Epithelial cell of proximal tubule (primary cell): ENCODE measurements around the gene MED17. TPM values are rescaled to one million over a fixed set of nuclear protein-coding genes. Genes with fewer than 3 reads are reported as not detected.

Experiments
- DNase-seq: peaks from one replicate; pipeline ENCODE4 v3.0.0-alpha.2; 2011; ENCODE audit warnings: low read depth
- H3K4me3 ChIP-seq: 2 replicates; pipeline ENCODE4 v1.5.1; 2011; ENCODE audit warnings: low read depth, mild to moderate bottlenecking, low read length
- total RNA-seq: library from RNA; depleted of rRNA; stranded (reverse); fragments of >200 nt; gene quantifications from 2 replicates; pipeline ENCODE4 v1.2.3, GENCODE V29; 2015
- TF ChIP-seq, protein P1 (sequence below): conservative IDR thresholded peaks from 2 replicates; pipeline ENCODE4 v1.5.1; 2012; ENCODE audit warnings: low read depth, mild to moderate bottlenecking, low read length

MED17 gene
- total RNA-seq, 1 donor from 2014 or later, result 26.9 TPM

DNA sequence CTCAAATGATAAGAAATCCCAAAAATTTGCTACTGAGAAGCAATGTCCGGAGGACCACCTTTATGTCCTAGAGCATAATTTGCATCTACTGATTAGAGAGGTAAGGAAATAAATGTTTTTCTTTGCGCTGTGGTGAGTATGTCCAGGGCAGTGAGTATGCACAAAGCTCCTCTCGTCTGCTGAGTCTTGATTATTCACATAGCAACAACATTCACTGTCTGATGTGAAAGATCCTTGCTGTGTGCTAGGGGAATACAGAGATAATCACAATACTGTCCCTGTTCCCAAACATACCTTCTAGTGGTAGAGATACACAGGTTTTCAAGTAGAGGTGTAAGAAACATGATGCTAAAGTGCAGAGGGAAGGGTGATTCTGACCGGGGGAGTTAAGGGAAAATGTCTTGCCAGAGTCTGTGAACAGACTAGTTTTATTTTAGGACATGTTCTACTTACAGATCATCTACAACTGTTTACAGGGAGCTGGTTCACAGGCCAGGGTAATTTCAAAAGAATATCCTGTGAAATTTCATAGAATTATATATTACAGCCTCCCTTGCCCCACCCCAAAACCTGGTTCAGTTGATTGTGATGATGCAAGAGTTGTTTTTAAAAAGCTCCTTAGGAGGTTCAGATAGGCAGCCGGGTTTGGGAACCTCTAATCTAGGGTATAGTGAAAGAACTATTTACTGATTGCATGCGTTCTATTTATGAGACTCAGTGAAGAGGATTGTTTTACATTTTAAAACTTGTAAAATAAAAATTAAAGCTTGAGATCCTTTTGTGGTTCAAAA, 12.6 kb downstream of the MED17 start:
- no peak overlapping the region for H3K4me3 ChIP-seq
- DNase-seq, result no peak
- TF ChIP-seq, protein P1, sequence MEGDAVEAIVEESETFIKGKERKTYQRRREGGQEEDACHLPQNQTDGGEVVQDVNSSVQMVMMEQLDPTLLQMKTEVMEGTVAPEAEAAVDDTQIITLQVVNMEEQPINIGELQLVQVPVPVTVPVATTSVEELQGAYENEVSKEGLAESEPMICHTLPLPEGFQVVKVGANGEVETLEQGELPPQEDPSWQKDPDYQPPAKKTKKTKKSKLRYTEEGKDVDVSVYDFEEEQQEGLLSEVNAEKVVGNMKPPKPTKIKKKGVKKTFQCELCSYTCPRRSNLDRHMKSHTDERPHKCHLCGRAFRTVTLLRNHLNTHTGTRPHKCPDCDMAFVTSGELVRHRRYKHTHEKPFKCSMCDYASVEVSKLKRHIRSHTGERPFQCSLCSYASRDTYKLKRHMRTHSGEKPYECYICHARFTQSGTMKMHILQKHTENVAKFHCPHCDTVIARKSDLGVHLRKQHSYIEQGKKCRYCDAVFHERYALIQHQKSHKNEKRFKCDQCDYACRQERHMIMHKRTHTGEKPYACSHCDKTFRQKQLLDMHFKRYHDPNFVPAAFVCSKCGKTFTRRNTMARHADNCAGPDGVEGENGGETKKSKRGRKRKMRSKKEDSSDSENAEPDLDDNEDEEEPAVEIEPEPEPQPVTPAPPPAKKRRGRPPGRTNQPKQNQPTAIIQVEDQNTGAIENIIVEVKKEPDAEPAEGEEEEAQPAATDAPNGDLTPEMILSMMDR, result no peak

DNA sequence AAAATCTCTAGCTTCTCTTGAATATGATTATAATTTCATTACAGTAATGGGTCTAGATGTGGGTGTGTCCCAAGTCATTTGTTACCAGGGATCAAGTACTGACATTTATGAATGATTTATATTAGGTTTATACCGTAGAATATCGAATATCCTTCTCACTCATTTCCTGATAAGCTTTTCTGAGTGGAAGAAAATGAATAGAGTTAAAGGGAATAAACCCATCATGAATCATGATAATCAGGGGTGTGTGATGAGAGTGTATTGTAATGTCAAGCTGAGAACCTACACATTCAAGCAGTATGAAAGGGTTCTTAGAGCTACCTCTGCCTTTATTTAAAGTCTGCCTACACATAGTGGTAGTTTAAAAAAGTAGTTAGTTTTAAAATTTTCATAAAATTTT, 17.3 kb downstream of the MED17 start:
- TF ChIP-seq, protein P1, result no peak
- no peak for DNase-seq
- H3K4me3 ChIP-seq, result no peak overlapping the region

DNA sequence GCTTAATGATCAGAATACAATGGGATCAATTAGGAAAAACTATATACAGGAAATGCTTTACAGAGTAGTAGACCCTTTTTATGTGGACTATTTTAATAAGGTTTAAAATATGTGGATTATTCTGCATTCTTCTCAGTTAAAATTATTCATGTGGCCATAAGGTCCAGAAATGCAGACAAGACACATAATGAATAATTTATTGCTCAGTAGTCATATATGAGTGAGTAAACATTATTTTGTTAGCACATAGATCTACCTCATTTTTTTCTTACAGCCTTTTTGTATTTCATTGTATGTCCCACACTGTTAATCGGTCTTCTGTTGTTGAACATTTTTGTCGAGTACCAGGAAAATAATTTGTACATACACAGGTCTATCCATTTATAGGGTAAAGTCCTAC, 20.8 kb downstream of the MED17 start:
- TF ChIP-seq, protein P1, result no peak
- no peak for DNase-seq
- no peak overlapping the region for H3K4me3 ChIP-seq

DNA sequence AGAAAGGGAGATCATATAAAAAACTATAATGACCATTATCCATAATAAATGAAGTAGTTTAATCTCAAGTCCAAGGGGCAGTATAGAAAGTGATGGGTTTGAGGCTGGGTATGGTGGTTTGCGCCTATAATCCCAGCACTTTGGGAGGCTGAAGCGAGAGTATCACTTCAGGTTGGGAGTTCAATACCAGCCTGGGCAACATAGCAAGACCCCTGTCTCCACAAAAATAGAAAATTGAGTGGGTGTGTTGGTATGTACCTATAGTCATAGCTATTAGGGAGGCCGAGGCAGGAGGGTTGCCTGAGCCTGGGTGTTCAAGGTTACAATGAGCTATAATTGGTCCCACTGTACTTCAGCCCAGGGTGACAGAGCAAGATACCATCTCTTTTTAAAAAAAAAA, 23.9 kb downstream of the MED17 start:
- TF ChIP-seq, protein P1, result no peak
- no peak for DNase-seq

DNA sequence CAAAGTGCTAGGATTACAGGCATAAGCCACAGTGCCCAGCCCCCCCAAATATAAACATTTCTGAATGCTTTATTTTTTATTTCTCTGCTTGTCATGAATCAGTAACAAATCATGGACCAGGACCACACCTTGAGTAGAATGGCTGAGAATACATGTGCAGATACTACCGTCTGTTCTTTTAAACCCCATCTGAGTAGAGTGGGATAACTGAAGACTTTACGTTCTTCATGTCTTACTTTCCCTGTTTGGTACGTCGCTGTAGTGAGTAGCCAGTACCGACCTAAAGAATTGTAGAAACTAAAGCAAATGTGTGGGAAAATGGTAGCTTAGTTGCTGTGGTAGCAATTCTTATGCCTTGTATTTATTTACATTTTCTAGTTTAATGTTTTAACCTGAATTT, 29.9 kb downstream of the MED17 start:
- TF ChIP-seq, protein P1, result no peak
- DNase-seq, result no peak
- H3K4me3 ChIP-seq, result no peak overlapping the region

More for the DNA sequence above, 23.9 kb downstream of the MED17 start:
- no peak overlapping the region for H3K4me3 ChIP-seq

DNA sequence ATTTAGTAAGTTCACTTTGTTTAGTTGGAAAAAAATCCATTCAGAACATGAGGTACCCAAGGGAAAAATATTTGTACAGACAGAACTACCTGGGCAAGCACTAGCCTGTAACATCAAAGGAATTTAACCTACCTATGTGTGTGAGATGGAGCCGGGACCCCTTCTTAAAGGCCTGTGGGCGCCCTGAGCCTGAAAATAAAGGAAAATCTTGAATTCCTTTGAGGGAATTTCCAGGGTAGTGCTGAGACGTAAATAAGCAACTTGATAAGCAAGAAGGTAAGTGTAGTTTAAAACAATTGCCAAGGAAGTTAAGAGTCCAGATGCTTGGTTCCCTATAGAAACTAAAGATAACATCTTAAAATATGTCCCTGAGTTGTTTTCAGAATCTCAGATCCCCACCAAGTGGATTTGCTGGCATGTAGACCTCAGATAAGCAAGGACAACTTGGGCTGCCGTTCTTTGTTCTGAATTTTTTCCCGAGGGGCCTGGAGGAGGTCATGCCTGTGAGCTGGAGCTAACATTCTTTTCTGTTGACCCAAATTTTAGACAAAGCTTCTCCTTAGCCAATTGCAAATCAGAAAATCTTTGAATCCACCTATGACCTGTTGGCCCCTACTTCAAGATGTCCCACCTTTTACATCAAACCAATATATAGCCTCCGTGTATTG, 31.0 kb downstream of the MED17 start:
- TF ChIP-seq, protein P1, result no peak
- H3K4me3 ChIP-seq, result no peak overlapping the region
- no peak for DNase-seq
